ENCODE data around the gene C5.

C5 gene

GRCh38 chr9:121019273-121019672, 30.8 kb downstream of the C5 start:
- Histone ChIP-seq H3K4me3 (replicated peaks; ENCODE audit: insufficient read depth, low read length) (no peak overlapping the region), H3K27me3 (ENCODE audit: insufficient read depth, poor library complexity, severe bottlenecking) (no peaks in the 10 kb centered on the region), H3K27ac (replicated peaks) (no peak overlapping the region)
- TF ChIP-seq SPI1 (IDR thresholded peaks at IDR 0.05; ENCODE audit: borderline replicate concordance, low read depth) (no peak), REST (IDR thresholded peaks at IDR 0.05; ENCODE audit: insufficient replicate concordance, low read depth) (no peak), GABPA (IDR thresholded peaks at IDR 0.05; ENCODE audit: low read depth) (no peak), POLR2AphosphoS5 (IDR thresholded peaks at IDR 0.05; ENCODE audit: low read depth) (no peak), CTCF (IDR thresholded peaks at IDR 0.05; ENCODE audit: insufficient read depth, low read length) (no peak)
- no peak for DNase-seq (ENCODE audit: low read depth in 1 of 2, low spot score in 1 of 2)

GRCh38 chr9:121013911-121014310, 36.2 kb downstream of the C5 start:
- Histone ChIP-seq H3K27ac (replicated peaks) (no peak overlapping the region), H3K4me3 (replicated peaks; ENCODE audit: insufficient read depth, low read length) (no peak overlapping the region), H3K27me3 (ENCODE audit: insufficient read depth, poor library complexity, severe bottlenecking) (no peaks in the 10 kb centered on the region)
- TF ChIP-seq SPI1 (IDR thresholded peaks at IDR 0.05; ENCODE audit: borderline replicate concordance, low read depth) (no peak), CTCF (IDR thresholded peaks at IDR 0.05; ENCODE audit: insufficient read depth, low read length) (no peak), GABPA (IDR thresholded peaks at IDR 0.05; ENCODE audit: low read depth) (no peak), REST (IDR thresholded peaks at IDR 0.05; ENCODE audit: insufficient replicate concordance, low read depth) (no peak), POLR2AphosphoS5 (IDR thresholded peaks at IDR 0.05; ENCODE audit: low read depth) (no peak)
- no peak for DNase-seq (ENCODE audit: low read depth in 1 of 2, low spot score in 1 of 2)

- no peak for TF ChIP-seq CTCF (IDR thresholded peaks at IDR 0.05; ENCODE audit: insufficient read depth, low read length)
- no peak; the same call in 1 of the 2 replicates for TF ChIP-seq SPI1 (IDR thresholded peaks at IDR 0.05; ENCODE audit: borderline replicate concordance, low read depth)
- TF ChIP-seq GABPA (IDR thresholded peaks at IDR 0.05; ENCODE audit: low read depth), result no peak
- no peak for TF ChIP-seq POLR2AphosphoS5 (IDR thresholded peaks at IDR 0.05; ENCODE audit: low read depth)
- TF ChIP-seq REST (IDR thresholded peaks at IDR 0.05; ENCODE audit: insufficient replicate concordance, low read depth), result no peak
- Histone ChIP-seq H3K4me3 (replicated peaks; ENCODE audit: insufficient read depth, low read length) (no peak overlapping the region), H3K27me3 (ENCODE audit: insufficient read depth, poor library complexity, severe bottlenecking) (no peaks in the 10 kb centered on the region), H3K27ac (replicated peaks) (no peak overlapping the region)
- peak in 1 of 2 experiments; percentile 56 for DNase-seq (ENCODE audit: low read depth in 1 of 2, low spot score in 1 of 2)
Measured at GRCh38 chr9:121009650-121010049, 40.4 kb downstream of the C5 start.
